K562 (cell line): ENCODE results near the gene PPHLN1. TPM values are rescaled to one million over a fixed set of nuclear protein-coding genes. Genes with fewer than 3 reads are reported as not detected.

Experiments used
- BACH1 ChIP-seq: fragments of 200-800 bp; sonication (Bioruptor generic); IDR thresholded peaks from 2 replicates; pipeline ENCODE4 v1.6.1; 2016; ENCODE audit warnings: missing genetic modification characterization, missing compliant biosample characterization
- CREB1 ChIP-seq, 2 experiments: sonication (generic) in 1 of 2; formaldehyde crosslinking in 1 of 2; IDR thresholded peaks; 2 replicates each; pipeline versions ENCODE4 v1.6.1 to v1.8.0; 2012 to 2022; ENCODE audit warnings: inconsistent platforms in 1 of 2, mild to moderate bottlenecking in 1 of 2, missing genetic modification reagents in 1 of 2, moderate library complexity in 1 of 2
- CREM ChIP-seq: IDR thresholded peaks from 2 replicates; pipeline ENCODE4 v1.6.1; 2014; ENCODE audit warnings: antibody characterized with exemption, low read depth
- JUND ChIP-seq, 2 experiments: IDR thresholded peaks; 2 replicates in 1 of 2; 3 replicates in 1 of 2; pipeline ENCODE4 v1.6.1; 2011; ENCODE audit warnings: borderline replicate concordance in 2 of 2, low read depth in 2 of 2, low read length in 2 of 2, improper control_type of control experiment in 1 of 2, missing biosample characterization in 1 of 2, missing genetic modification characterization in 1 of 2, missing genetic modification reagents in 1 of 2
- KHSRP ChIP-seq: fragments of 450-650 bp; IDR thresholded peaks from 2 replicates; pipeline ENCODE4 v1.6.1; 2017
- NBN ChIP-seq: fragments of 450-650 bp; IDR thresholded peaks from 2 replicates; pipeline ENCODE4 v1.6.1; 2016; ENCODE audit warnings: low read depth, mild to moderate bottlenecking
- NCOR1 ChIP-seq: fragments of 450-650 bp; IDR thresholded peaks from 2 replicates; pipeline ENCODE4 v1.6.1; 2016; ENCODE audit warnings: mild to moderate bottlenecking, moderate library complexity
- NFXL1 ChIP-seq: fragments of 450-650 bp; formaldehyde crosslinking; IDR thresholded peaks from 2 replicates; pipeline ENCODE4 v1.4.0; 2021; ENCODE audit warnings: mild to moderate bottlenecking
- RUNX1 ChIP-seq: sonication (generic); IDR thresholded peaks from 2 replicates; pipeline ENCODE4 v1.6.1; 2016; ENCODE audit warnings: antibody characterized with exemption, low read depth
- SMAD2 ChIP-seq: fragments of 150-350 bp; IDR thresholded peaks from 2 replicates; pipeline ENCODE4 v1.6.1; 2014; ENCODE audit warnings: low read depth, mild to moderate bottlenecking, low read length
- STAG1 ChIP-seq: sonication (generic); formaldehyde crosslinking; IDR thresholded peaks from 2 replicates; pipeline ENCODE4 v1.5.0; 2020; ENCODE audit warnings: missing genetic modification reagents, borderline replicate concordance
- TAF9B ChIP-seq: fragments of 450-650 bp; IDR thresholded peaks from 2 replicates; pipeline ENCODE4 v1.6.1; 2018; ENCODE audit warnings: mild to moderate bottlenecking; ENCODE audit not compliant: partially characterized antibody
- TCF3 ChIP-seq: sonication (generic); formaldehyde crosslinking; IDR thresholded peaks from 2 replicates; pipeline ENCODE4 v1.4.0; 2020; ENCODE audit warnings: mild to moderate bottlenecking, missing genetic modification reagents
- ZBTB34 ChIP-seq: fragments of 250-450 bp; sonication (Bioruptor Pico); IDR thresholded peaks from 2 replicates; pipeline ENCODE4 v1.8.0; 2021; ENCODE audit warnings: mild to moderate bottlenecking, moderate library complexity
- ZNF184 ChIP-seq: sonication (generic); formaldehyde crosslinking; IDR thresholded peaks from 2 replicates; pipeline ENCODE4 v1.5.0; 2020; ENCODE audit warnings: missing genetic modification reagents
- ZNF431 ChIP-seq: sonication (generic); formaldehyde crosslinking; IDR thresholded peaks from 2 replicates; pipeline ENCODE4 v1.8.0; 2022; ENCODE audit warnings: mild to moderate bottlenecking, missing genetic modification reagents
- ZNF778 ChIP-seq: fragments of 450-650 bp; formaldehyde crosslinking; IDR thresholded peaks from 2 replicates; pipeline ENCODE4 v1.4.0; 2020; ENCODE audit warnings: mild to moderate bottlenecking, moderate library complexity
- polyA plus RNA-seq, 8 experiments: library from polyadenylated mRNA; depleted of rRNA in 4 of 8; stranded (reverse) in 5 of 8; unstranded in 3 of 8; fragments of >200 nt; fragmentation: Nextera tagmentation in 2 of 8; fragmentation: Illumina TruSeq in 1 of 8; extraction: Ambion mirVana in 2 of 8; extraction: Trizol in 1 of 8; gene quantifications; 2 replicates each; pipeline versions ENCODE4 v1.2.1 to v1.2.3, GENCODE V29; 2011 to 2014; ENCODE audit warnings: inconsistent platforms in 1 of 8, missing spikeins in 1 of 8
- total RNA-seq, 7 experiments: library from RNA; depleted of rRNA in 6 of 7; stranded (reverse); fragments of >200 nt in 6 of 7; fragmentation: Illumina TruSeq in 2 of 7; extraction: Trizol in 2 of 7; gene quantifications; 2 replicates each; pipeline versions ENCODE4 v1.2.1 to v1.2.3, GENCODE V29; 2011 to 2021; ENCODE audit warnings: low replicate concordance in 1 of 7
- TF ChIP-seq, protein P1 (sequence below): sonication (generic); formaldehyde crosslinking; IDR thresholded peaks from 2 replicates; pipeline ENCODE4 v1.8.0; 2023; ENCODE audit warnings: mild to moderate bottlenecking, missing genetic modification reagents
- TF ChIP-seq, protein P2 (sequence below): fragments of 250-450 bp; sonication (Bioruptor Pico); IDR thresholded peaks from 2 replicates; pipeline ENCODE4 v1.8.0; 2022; ENCODE audit warnings: moderate library complexity, mild to moderate bottlenecking, inconsistent platforms
- TF ChIP-seq, protein P3 (sequence below), 2 experiments: fragments of 450-650 bp; IDR thresholded peaks; 2 replicates each; pipeline ENCODE4 v1.6.1; 2018; ENCODE audit warnings: mild to moderate bottlenecking in 2 of 2, low read depth in 1 of 2; ENCODE audit not compliant: partially characterized antibody in 2 of 2

Gene PPHLN1
- total and polyA plus RNA-seq, 9 of the 15 experiments (the other 6 are each of a cell fraction or from before 2014, with no cell fraction given), result 66.3 to 112 (median 93.6) TPM

DNA sequence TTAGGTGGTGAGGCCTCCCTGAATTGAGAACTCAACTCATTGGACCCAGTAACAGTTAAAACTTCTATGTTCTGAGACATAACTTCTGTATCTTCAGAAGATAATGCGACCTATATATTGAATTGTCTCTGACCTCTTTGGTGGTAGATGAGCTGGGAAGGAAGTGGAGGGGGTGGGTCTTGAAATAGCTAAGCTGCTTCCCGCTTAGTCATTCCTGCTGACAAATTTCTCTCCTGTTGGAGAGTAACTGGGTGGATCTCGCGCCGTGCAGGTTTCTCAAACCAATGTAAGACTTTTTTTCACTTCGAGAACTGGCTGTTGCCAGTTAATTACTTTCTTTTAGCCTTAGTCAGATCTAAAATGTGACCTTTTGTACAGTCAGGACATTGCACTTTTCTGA is 100.8 kb downstream of the PPHLN1 start (continued):
- peak; percentile 82 for TF ChIP-seq JUND (IDR thresholded peaks at IDR 0.05; ENCODE audit: borderline replicate concordance, low read depth, low read length)
- TF ChIP-seq JUND (tag; IDR thresholded peaks at IDR 0.05; ENCODE audit: borderline replicate concordance, low read depth, low read length), result no peak; the same call in 2 of the 3 replicates
- TF ChIP-seq KHSRP, result no peak
- TF ChIP-seq STAG1 (CRISPR knock-in tag), result no peak
- no peak for TF ChIP-seq CREB1 (IDR thresholded peaks at IDR 0.05)
- no peak for TF ChIP-seq CREB1 (CRISPR knock-in tag; IDR thresholded peaks at IDR 0.05)
- TF ChIP-seq TAF9B, result no peak
- no peak for TF ChIP-seq ZNF184 (CRISPR knock-in tag)
- TF ChIP-seq, protein P1, sequence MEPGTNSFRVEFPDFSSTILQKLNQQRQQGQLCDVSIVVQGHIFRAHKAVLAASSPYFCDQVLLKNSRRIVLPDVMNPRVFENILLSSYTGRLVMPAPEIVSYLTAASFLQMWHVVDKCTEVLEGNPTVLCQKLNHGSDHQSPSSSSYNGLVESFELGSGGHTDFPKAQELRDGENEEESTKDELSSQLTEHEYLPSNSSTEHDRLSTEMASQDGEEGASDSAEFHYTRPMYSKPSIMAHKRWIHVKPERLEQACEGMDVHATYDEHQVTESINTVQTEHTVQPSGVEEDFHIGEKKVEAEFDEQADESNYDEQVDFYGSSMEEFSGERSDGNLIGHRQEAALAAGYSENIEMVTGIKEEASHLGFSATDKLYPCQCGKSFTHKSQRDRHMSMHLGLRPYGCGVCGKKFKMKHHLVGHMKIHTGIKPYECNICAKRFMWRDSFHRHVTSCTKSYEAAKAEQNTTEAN (CRISPR knock-in tag), result no peak
- no peak for TF ChIP-seq ZBTB34 (CRISPR knock-in tag)
- 0 out of 2 replicates have a peak, but pooled peaks have one; percentile 19 for TF ChIP-seq NBN
- TF ChIP-seq RUNX1, result no peak
- TF ChIP-seq BACH1, result peak; percentile 58; the same call in 1 of the 2 replicates
- peak; percentile 35; the same call in 1 of the 2 replicates for TF ChIP-seq CREM
- TF ChIP-seq SMAD2, result no peak
- no peak for TF ChIP-seq ZNF778
- TF ChIP-seq, protein P2, sequence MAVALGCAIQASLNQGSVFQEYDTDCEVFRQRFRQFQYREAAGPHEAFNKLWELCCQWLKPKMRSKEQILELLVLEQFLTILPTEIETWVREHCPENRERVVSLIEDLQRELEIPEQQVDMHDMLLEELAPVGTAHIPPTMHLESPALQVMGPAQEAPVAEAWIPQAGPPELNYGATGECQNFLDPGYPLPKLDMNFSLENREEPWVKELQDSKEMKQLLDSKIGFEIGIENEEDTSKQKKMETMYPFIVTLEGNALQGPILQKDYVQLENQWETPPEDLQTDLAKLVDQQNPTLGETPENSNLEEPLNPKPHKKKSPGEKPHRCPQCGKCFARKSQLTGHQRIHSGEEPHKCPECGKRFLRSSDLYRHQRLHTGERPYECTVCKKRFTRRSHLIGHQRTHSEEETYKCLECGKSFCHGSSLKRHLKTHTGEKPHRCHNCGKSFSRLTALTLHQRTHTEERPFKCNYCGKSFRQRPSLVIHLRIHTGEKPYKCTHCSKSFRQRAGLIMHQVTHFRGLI, result no peak
- TF ChIP-seq, protein P3, sequence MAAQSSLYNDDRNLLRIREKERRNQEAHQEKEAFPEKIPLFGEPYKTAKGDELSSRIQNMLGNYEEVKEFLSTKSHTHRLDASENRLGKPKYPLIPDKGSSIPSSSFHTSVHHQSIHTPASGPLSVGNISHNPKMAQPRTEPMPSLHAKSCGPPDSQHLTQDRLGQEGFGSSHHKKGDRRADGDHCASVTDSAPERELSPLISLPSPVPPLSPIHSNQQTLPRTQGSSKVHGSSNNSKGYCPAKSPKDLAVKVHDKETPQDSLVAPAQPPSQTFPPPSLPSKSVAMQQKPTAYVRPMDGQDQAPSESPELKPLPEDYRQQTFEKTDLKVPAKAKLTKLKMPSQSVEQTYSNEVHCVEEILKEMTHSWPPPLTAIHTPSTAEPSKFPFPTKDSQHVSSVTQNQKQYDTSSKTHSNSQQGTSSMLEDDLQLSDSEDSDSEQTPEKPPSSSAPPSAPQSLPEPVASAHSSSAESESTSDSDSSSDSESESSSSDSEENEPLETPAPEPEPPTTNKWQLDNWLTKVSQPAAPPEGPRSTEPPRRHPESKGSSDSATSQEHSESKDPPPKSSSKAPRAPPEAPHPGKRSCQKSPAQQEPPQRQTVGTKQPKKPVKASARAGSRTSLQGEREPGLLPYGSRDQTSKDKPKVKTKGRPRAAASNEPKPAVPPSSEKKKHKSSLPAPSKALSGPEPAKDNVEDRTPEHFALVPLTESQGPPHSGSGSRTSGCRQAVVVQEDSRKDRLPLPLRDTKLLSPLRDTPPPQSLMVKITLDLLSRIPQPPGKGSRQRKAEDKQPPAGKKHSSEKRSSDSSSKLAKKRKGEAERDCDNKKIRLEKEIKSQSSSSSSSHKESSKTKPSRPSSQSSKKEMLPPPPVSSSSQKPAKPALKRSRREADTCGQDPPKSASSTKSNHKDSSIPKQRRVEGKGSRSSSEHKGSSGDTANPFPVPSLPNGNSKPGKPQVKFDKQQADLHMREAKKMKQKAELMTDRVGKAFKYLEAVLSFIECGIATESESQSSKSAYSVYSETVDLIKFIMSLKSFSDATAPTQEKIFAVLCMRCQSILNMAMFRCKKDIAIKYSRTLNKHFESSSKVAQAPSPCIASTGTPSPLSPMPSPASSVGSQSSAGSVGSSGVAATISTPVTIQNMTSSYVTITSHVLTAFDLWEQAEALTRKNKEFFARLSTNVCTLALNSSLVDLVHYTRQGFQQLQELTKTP (IDR thresholded peaks at IDR 0.05; ENCODE audit: low read depth in 1 of 2, partially characterized antibody in 2 of 2), result no peak
- TF ChIP-seq NCOR1, result peak; percentile 41; the same call in 1 of the 2 replicates
- TF ChIP-seq TCF3 (CRISPR knock-in tag), result no peak
- no peak for TF ChIP-seq NFXL1 (CRISPR knock-in tag)
- no peak for TF ChIP-seq ZNF431 (CRISPR knock-in tag)
